Hepatocyte (in vitro differentiated cells): ENCODE results near the gene FBXL15.

Experiments
- EZH2 ChIP-seq: fragments of 200-600 bp; sonication (generic); IDR thresholded peaks from 2 replicates; pipeline ENCODE4 v1.6.1; 2016; ENCODE audit warnings: antibody characterized with exemption, mild to moderate bottlenecking, borderline replicate concordance
- TF ChIP-seq, protein P1 (sequence below): fragments of 200-600 bp; sonication (generic); IDR thresholded peaks from 2 replicates; pipeline ENCODE4 v1.5.1; 2016; ENCODE audit warnings: antibody characterized with exemption, mild to moderate bottlenecking; ENCODE audit not compliant: poor library complexity

DNA sequence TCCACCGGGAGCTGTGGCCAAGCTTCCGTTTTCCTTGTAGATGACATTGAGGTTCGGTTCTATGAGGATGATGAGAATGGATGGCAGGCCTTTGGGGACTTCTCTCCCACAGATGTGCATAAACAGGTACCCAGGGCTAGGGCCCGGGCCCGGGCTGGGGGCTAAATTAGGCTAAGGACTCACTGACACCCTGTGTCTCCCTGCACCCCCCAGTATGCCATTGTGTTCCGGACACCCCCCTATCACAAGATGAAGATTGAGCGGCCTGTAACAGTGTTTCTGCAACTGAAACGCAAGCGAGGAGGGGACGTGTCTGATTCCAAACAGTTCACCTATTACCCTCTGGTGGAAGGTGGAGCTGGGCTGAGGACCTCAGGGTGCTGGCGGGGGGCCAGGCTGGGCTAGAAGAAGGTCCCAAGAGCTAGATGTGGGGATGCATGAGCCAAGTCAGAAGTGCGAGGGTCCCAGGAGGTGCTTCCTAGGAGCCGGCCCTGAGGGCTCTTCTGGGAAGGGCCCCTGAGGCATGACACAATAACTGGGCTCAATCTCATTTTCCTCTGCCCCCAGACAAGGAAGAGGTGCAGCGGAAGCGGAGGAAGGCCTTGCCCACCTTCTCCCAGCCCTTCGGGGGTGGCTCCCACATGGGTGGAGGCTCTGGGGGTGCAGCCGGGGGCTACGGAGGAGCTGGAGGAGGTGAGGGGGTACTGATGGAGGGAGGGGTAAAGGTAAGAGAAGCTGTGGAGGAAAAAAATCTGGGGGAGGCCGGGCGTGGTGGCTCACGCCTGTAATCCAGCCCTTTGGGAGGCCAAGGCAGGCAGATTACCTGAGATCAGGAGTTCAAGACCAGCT lies 22.2 kb upstream of the FBXL15 start:
- TF ChIP-seq, protein P1, sequence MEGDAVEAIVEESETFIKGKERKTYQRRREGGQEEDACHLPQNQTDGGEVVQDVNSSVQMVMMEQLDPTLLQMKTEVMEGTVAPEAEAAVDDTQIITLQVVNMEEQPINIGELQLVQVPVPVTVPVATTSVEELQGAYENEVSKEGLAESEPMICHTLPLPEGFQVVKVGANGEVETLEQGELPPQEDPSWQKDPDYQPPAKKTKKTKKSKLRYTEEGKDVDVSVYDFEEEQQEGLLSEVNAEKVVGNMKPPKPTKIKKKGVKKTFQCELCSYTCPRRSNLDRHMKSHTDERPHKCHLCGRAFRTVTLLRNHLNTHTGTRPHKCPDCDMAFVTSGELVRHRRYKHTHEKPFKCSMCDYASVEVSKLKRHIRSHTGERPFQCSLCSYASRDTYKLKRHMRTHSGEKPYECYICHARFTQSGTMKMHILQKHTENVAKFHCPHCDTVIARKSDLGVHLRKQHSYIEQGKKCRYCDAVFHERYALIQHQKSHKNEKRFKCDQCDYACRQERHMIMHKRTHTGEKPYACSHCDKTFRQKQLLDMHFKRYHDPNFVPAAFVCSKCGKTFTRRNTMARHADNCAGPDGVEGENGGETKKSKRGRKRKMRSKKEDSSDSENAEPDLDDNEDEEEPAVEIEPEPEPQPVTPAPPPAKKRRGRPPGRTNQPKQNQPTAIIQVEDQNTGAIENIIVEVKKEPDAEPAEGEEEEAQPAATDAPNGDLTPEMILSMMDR = no peak
- no peak for TF ChIP-seq EZH2
